Brain microvascular endothelial cell (primary cell): ENCODE data around the gene ISL1.

ENCODE experiments used
- DNase-seq: peaks from one replicate; pipeline ENCODE4 v3.0.0-alpha.2; 2020
- H3K27ac ChIP-seq: fragments of 250-450 bp; sonication (Bioruptor Pico); 2 replicates; pipeline ENCODE4 v1.5.1; 2020; ENCODE audit warnings: mild to moderate bottlenecking, moderate library complexity
- H3K27me3 ChIP-seq: fragments of 250-450 bp; sonication (Bioruptor Pico); replicated peaks from 2 replicates; pipeline ENCODE4 v1.5.1; 2020; ENCODE audit warnings: mild to moderate bottlenecking
- H3K36me3 ChIP-seq: fragments of 250-450 bp; sonication (Bioruptor Pico); replicated peaks from 2 replicates; pipeline ENCODE4 v1.5.1; 2020; ENCODE audit warnings: mild to moderate bottlenecking
- H3K4me3 ChIP-seq: 2 replicates; pipeline ENCODE4 v1.5.1; 2011; ENCODE audit warnings: low read depth, mild to moderate bottlenecking, control low read depth, low read length, moderate library complexity
- CTCF ChIP-seq: IDR thresholded peaks from 2 replicates; pipeline ENCODE4 v1.5.1; 2011; ENCODE audit warnings: low read depth, mild to moderate bottlenecking, moderate library complexity, low read length, control low read depth, inconsistent platforms; ENCODE audit errors: missing control alignments
- in situ Hi-C: cut with HindIII; loops from 2 replicates; pipeline ENCODE4 v1.10.0; 2017; ENCODE audit warnings: low sequenced_read_pairs, low pct_ligation_motif_present

Gene ISL1

DNA sequence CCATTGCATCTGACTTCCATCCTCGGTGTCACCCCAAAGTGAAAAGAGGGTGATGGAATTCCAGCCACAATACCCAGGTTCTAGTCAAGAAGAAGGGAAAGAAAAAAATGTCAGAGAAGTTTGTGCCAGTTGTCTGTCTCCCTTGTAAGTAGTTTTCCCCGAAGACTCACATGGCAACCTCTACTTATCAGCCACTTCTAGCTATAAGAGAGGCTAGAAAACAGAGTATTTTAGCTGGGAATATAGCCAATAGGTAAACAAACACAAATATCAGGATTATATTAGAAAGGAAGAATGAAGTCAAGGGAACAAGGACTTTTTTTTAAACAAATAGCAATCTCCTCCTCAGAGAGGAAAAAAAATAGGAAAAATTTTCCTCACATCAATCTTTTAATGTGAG lies 12.2 kb upstream of the ISL1 start:
- Histone ChIP-seq H3K27ac (no peak overlapping the region), H3K36me3 (no peaks in the 10 kb centered on the region), H3K4me3 (no peak overlapping the region), H3K27me3 (no peaks in the 10 kb centered on the region)
- in situ Hi-C loops: no loop called here
- no peak for TF ChIP-seq CTCF
- DNase-seq: no peak

DNA sequence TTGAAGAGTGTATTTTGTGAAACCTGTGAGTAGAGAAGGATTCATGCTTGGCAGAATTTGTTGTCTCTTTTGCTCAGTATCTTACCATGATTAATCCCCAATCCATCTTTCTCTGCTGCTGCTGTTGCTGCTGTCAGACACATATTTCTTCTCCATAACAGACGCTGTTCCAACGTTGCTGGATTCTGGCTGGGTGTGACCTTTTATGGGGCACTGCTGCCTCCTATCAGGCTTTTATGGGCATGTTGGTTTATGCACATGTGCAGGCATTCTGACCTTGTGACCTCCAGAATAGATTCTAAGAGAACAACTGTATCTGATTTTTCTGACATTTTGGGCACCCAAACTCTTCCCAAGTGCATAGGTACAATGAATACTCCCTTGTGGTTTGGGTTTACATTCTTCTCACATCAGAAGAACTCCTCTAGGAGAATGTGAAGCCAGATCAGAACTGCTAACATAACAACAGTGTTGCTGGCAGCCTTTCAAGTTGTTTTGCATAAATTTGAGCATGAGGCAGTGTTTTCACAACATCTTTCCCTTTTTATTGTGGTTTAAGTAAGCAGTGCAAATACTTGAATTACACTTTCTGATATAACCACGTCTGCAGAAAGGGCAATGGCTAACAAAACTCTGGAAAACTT lies 9.2 kb upstream of the ISL1 start:
- Histone ChIP-seq H3K4me3 (no peak overlapping the region), H3K27ac (no peak overlapping the region), H3K27me3 (peaks cover 16% of the 10 kb centered on the region), H3K36me3 (no peaks in the 10 kb centered on the region)
- in situ Hi-C loops: no loop called here
- DNase-seq: no peak
- no peak for TF ChIP-seq CTCF

GRCh38 chr5:51375084-51375483 lies 8.2 kb upstream of the ISL1 start:
- Histone ChIP-seq H3K36me3 (no peaks in the 10 kb centered on the region), H3K27ac (no peak overlapping the region), H3K27me3 (peaks cover 24% of the 10 kb centered on the region), H3K4me3 (no peak overlapping the region)
- no peak for DNase-seq
- in situ Hi-C loops: no loop called here
- TF ChIP-seq CTCF: no peak

DNA sequence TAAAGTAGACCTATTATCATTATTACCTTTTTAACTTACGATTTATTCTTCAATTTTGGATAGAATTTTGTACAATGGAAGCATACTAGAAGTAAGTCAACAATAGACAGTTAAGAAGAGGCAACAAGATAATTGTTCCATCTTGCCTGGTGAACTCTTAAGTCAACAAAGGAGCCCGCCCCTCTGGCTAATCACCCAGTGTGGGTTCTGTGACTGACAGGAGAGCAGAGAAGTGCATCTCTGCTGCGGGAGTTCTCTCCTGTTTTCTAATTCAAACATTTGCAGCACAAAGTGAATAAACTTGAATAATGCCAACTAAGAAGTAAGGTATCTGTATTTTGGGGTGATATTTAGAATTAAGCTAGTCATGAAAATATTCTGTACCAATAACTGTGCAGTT lies 6.7 kb upstream of the ISL1 start:
- in situ Hi-C loops: no loop called here
- no peaks in the 10 kb centered on the region for H3K36me3 ChIP-seq
- DNase-seq: no peak
- no peak overlapping the region for H3K27ac ChIP-seq
- no peak overlapping the region for H3K4me3 ChIP-seq
- no peak for TF ChIP-seq CTCF
- H3K27me3 ChIP-seq: peaks cover 29% of the 10 kb centered on the region

GRCh38 chr5:51377151-51378060 lies 5.8 kb upstream of the ISL1 start:
- Histone ChIP-seq H3K27ac (no peak overlapping the region), H3K27me3 (peaks cover 37% of the 10 kb centered on the region), H3K36me3 (no peaks in the 10 kb centered on the region), H3K4me3 (no peak overlapping the region)
- in situ Hi-C loops: no loop called here
- TF ChIP-seq CTCF: no peak
- DNase-seq: no peak
